D721Med (cell line): Measurements from ENCODE around the gene CTU2.

Experiments
- DNase-seq: peaks from one replicate; pipeline ENCODE4 v3.0.0; 2011; ENCODE audit warnings: low spot score; ENCODE audit not compliant: insufficient read length
- FAIRE-seq: peaks from 2 replicates; lab custom pipeline; 2011; peaks lifted over from hg19 to GRCh38; lab: Jason Lieb, UNC
- TF ChIP-seq, protein P1 (sequence below): IDR thresholded peaks from 2 replicates; pipeline ENCODE4 v1.5.1; 2012; ENCODE audit warnings: mild to moderate bottlenecking, control low read depth; ENCODE audit not compliant: insufficient read depth; ENCODE audit errors: missing control alignments

CTU2 gene

DNA sequence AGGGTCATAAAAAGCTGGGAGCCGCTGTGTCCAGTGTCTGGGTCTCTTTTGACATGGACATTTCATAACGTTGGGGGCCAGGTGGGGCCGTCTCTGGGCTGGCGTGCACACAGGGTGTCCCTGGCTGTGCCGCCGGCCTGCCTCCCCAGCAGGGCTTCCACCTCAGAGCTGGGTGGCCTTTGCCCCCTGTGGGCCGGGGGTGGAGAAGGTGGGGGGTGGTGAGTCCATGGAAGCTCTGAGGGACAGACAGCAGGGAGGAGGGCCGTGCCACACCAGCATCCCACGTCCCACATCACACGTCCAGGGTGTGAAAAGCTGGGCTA is 19.1 kb upstream of the CTU2 start:
- TF ChIP-seq, protein P1, sequence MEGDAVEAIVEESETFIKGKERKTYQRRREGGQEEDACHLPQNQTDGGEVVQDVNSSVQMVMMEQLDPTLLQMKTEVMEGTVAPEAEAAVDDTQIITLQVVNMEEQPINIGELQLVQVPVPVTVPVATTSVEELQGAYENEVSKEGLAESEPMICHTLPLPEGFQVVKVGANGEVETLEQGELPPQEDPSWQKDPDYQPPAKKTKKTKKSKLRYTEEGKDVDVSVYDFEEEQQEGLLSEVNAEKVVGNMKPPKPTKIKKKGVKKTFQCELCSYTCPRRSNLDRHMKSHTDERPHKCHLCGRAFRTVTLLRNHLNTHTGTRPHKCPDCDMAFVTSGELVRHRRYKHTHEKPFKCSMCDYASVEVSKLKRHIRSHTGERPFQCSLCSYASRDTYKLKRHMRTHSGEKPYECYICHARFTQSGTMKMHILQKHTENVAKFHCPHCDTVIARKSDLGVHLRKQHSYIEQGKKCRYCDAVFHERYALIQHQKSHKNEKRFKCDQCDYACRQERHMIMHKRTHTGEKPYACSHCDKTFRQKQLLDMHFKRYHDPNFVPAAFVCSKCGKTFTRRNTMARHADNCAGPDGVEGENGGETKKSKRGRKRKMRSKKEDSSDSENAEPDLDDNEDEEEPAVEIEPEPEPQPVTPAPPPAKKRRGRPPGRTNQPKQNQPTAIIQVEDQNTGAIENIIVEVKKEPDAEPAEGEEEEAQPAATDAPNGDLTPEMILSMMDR, result no peak
- DNase-seq (no peak), FAIRE-seq (no peak)

DNA sequence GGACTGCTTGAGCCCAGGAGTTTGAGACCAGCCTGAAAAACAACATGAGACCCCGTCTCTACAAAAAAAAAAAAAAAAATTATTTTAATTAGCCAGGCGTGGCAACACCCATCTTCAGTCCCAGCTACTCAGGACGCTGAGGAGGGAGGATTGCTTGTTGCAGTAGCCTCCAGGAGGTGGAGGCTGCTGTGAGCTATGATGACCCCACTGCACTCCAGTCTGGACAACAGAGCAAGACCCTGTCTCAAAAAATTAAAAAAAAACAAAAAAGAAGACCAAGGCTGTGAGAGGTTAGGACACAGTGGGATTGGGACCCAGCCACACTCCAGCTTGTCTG is 18.7 kb upstream of the CTU2 start:
- DNase-seq (no peak), FAIRE-seq (no peak)
- TF ChIP-seq, protein P1, result no peak

DNA sequence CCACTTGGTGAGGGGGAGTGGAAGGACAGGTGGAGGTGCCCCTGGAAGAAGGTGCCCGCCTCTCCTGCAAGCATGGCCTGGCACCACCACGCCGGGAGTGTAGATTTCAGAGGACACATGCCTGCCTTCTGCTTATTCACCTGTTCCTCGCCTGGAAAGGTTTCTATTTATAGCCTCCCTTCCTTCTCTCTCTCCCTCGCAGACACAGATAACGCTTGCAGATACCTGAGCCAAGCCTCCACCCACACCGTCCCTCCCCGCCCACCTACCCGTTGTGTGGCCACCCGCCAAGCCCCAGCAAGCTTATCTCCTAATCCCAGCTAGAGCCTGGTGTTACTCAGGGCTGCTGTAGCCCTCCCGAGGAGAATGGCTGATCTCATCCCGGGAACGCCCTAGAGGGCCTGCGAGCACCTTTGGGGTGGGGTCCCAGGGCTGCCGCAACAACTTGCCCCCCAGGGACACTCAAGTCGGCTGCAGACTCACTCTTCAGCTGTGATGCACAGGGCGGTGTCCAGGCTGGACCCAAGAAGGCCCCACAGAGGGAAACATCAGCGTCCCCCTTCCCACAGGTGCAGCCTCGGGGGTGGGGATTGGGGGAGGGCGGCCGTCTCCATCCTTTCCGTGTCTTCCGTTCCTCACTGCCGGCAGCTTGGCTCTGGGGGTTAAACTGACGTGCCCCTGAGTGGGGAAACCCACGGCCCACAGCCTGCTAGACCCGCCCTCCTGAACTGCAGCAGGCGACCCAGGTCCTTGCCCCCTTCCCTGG is 18.1 kb upstream of the CTU2 start:
- TF ChIP-seq, protein P1, result no peak
- FAIRE-seq (no peak), DNase-seq (peak; percentile 86)

DNA sequence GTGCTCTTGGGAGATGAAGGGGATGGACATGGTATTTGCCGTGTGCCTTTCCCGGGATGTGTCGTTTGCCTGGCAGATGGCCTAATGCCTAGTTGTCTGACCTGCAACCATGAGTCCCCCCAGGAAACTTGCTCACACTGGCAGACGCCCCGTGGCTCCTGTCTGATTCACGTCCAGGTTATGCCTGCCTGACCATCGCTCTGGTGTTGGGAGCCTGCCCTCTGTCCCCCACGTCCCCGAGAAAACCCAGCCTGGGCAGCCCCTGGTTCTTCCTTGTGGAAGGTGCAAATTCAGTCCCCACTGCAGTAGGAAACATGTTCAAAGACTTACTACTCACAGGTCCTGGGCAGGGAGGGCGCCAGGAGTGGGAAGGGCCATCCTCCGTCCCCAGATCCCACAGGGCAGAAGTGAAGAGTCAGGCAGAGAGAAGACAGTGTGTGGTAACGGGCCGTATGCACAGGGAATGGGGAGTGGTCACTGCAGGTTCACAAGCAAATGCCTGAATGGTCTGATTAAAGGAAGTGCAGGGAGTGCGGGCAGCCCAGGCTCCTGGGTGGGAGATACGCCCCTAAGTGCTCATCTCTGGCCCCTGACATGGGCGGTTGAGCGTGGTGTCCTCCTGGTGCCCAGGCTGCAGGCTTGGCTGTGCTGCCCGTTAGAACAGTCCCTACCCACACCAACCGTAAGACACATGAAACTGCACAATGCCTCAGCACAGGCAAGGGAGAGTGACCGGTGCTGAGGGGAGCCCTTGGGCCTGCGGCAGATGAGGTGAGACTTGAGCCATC is 15.8 kb upstream of the CTU2 start:
- TF ChIP-seq, protein P1, result no peak
- DNase-seq (no peak), FAIRE-seq (no peak)

DNA sequence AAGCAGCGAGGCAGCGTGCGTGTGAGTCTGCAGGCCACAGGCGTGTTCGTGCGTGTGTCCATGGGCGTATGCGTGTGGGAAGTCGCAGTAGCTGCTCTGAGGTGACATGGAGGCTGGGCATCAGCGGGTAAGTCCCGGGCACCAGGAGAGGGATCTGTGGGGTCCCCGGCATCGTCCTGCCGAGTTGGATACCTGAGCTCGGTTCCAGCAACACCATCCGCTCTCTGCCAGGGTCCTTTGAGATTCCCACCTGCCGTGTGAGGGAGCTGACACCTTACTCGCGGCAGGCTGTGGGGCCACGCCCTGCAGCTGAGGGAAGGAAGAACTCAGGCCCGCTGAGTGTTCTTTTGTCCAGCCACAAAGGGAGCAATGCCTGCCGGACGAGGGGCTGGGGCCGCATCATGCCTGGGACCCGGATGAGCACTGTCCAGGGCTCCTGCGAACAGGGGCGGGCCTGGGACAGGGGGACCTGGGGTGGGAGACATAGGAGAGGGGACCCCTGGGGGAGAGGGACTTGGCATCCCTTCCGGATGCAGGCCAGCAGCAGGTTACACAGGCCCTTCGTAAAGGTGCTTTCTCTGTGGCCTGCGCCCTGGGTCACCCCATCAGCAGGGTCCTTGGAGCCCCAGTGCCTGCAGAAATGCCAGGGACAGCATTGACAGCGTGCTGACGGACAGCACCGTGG is 15.0 kb upstream of the CTU2 start:
- FAIRE-seq (no peak), DNase-seq (no peak)
- TF ChIP-seq, protein P1, result no peak

DNA sequence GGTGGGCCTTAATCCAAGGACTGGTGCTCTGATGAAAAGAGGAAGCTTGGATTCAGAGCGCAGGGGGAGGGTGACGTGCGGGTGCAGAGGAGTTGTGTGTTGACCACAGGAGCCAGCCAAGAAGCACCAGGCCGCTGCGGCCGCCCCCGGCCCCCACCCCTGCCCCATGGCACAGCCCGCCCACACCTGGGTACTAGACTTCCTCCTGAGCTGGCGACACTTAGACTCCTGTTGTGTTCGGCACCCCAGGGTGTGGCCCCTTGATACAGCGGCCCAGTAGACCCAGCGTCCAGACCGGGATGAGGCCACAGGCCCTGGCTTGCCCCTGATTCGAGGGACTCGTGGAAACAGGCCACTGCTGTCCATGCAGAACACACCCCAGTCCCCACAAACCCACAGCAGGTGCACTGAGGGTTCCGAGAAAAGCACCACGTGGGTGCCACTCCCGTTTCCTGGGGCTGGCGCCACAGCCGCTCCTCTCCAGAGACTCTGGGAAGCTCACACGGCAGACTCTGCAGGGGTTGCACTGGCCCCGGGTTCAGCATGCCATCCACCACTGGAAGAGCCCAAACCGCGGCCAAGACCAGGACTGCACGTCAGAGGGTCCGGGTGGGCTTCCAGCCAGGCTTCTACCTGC is 14.3 kb upstream of the CTU2 start:
- TF ChIP-seq, protein P1, result no peak
- no peak for FAIRE-seq
- no peak for DNase-seq
